RPMI8226 (cell line): Measurements from ENCODE around the gene ADAMTSL3.
"Not testable (repeated sequence)": the region's sequence is repeated elsewhere in the genome, so short reads cannot be mapped to it uniquely, and the experiment has no call there.

Experiments
- DNase-seq: peaks from one replicate; pipeline ENCODE4 v3.0.0-alpha.2; 2015

Gene ADAMTSL3

DNA sequence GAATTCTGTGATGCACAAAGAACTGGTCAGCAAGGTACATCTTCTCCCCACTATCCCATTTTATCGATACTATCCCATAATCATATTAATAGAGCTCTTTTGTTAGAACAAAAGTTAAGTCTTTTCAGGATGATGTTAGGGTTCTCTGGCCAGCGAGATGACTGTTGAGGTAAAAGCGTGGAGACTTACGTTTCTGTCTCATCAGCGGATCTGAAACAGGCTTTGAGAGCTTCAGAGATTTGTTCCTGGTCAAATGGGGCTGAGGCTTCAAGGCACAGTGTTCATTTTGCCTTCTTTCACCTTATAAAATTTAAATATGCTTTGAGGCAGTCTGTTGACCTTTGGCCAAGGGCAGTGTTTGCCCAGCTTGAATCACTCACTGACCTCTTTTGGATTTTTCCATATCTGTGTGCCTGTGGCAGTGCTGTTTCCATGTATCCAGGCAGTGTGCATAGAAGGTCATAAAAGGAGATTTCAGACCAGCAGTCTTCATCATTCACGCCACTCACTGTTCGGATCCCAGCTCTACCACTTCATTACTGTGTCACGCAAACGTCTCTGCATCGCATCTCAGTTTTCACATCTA lies 3.1 kb downstream of the ADAMTSL3 start:
- no peak for DNase-seq

DNA sequence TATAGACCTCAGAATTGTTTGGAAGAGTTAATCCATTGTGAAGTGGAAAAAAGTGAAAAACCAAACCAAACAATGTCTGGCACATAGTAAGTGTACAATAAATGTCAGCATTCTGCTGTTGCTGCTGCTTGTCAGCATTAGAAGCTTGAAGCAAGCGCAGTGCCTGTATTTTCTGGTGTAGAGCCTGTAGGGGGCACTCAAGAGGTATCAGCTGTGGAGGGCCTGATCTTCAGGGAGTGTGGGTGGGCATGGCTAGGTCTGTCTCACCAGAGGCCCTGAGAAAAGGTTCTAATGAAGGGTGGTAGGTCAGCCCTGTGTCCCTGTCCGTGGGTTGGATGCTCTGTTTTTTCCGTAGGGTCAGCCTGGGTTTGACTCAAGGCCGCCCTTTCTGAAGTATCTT lies 3.6 kb downstream of the ADAMTSL3 start:
- no peak for DNase-seq

DNA sequence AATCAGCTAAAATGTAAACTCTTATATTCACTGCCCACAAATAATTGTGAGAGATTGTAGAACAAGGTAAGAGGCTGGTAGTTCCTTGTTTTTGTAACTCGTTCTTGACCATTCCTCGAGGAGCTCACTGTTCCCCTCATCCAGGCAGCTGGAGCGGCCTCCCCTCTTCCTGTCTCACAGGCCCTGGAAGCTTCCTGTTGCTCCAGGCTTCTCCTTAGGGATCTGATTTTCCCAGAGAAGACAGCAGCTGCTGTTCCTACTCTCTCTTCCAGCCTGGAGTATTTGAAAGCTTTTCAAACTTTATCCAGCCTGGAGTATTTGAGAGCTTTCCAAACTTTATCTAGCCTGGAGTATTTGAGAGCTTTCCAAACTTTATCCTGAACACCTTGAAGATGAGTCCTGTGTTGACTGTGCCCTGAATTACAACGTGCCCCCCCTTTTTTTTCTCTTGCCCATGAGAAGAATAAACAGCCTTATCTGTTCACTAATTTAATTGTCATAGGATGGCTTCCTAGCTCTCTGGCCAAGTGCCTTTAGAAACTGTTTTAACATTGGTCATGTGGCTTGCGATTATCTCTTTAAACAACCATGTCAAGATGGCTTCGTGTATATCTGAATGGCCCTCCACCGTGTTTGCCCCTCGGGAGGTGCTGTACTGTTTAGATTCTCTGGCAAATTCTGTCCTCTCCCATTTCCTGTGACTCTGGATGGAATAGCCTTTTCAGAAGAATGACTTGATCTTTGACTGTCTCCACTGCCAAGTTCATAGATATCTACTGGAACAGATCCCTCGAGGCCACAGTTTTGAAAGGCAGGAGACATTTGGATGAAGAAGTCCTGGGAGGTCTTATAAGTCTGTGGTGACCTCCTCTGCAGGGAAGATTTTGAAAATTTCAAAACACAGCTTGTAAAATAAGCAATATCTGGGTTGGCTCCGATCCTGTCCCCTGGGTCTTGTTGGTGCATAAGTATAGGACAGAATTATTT lies 4.8 kb downstream of the ADAMTSL3 start:
- DNase-seq = no peak

DNA sequence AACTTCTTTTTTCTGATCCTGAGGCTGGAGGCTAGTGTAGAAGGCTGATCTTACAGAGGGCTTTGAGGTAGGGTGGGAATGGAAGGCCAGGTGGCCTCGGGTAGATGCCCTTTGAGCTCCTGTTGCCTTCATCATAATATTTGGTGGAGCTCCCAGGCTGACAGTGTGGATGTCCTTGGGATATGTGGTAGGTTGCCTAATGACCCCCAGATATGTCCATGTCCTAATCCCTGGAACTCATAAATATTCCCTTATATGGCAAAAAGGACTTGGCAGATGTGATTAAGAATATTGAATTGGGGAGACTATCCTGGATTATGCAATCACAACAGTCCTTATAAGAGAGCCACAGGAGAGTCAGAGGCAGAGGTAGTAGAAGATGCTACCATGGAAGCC lies 5.5 kb downstream of the ADAMTSL3 start:
- no peak for DNase-seq

DNA sequence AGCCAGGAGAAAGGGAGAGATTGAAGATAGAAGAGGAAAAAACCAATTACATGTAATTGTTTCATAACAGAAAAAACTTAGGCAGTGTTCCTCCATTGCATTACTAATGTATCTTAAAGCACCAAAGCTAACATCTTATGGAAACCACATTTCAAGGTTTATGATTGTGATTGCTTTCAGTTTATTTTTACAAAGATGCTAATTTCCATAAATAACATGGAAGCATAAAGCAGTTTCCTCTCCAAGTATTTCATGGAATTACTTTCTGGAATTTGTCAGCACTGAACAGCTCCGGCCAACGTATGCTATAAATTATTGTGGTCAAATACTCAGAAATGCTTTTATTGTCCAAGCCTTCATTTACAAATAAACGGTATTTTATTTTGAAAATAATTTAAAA lies 11.6 kb downstream of the ADAMTSL3 start:
- DNase-seq = no peak

DNA sequence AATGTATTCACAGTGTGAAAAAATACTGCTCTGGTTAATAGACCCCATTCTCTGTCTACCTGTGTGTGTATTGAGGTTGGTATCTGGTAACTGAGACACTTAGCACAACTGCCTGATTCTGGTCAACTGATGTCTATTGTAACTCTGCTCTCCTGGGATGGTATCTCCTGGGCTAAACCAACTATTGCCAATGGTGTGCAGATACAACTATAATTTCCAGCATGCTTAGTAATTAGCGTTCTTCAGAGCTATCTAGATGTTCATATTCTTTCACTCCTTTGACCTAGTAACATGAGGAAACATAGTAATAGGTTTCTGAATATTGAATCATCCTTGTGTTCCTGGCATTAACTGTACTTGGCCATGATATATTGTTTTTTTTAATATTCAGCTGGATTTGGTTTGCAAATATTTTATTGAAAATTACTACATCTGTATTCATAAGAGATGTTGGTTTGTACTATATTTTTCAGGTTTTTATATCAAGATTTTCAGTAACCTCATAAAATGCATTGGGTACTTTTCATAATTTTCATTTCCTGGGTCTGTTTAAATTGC lies 16.8 kb downstream of the ADAMTSL3 start:
- no peak for DNase-seq

DNA sequence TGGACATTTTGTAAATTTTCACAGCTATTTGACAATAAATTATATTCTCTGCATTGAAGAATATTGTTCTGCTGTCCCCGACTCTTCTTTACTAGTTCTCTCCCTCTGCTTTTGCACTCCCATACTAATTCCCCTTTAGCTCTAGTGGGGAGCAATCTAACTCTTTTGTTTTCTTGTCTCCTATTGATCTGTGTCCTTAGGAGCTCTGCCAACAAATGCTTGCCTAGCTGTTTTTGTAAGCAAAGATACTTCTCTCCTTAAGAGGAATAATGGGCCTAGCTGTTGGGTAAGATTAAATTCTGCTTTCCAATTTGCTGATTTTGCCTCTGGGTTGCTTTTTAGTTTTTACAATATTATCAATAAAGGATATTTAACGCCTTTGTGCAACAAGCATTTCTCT lies 17.7 kb downstream of the ADAMTSL3 start:
- no peak for DNase-seq

DNA sequence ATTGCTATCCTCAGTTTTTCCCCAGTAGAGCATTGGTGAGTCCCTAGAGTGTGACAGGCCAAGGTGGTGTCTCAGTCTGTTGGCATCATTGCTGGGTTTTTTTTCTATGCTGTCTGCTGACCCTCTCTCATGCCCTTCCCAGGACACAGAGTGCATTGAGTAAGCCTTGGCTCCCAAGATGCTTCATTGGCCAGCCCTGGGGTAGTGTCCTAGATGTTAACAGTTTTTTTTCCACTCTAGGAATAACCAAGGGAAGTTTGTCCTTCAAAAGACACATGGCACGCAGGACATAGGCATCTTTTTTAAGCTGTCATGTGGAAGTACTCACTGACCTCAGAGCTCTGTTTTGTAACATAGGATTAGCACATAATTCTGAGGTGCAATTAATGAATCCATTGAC lies 19.5 kb downstream of the ADAMTSL3 start:
- DNase-seq = no peak

DNA sequence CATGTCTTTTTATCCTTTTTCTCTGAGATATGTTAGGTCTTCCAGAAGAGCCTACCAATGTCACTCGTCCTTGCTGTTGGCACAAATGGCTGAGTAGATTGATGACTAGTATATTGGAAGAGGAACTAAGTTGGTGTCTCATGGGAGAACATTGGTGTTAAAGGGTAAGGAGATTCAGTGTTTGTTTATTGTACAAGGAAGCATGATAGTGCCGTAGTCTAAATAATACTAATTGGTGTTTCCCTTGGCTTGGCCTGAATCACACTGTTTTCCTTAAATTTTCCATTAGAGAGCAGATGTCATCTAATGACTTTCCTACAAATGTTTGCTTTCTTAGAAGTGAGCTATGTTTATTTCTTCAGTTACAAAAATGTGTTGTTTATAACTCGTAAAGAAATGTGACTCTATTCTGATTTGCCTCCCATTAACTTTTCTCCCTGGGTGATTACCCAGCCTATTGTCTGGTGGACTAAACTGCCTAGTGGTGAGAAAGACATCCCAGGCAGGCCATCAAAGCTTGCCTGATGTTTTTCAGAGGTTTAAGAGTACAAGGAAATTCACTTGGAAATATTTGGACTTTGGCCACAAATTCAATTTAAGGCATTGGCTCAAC lies 28.7 kb downstream of the ADAMTSL3 start:
- DNase-seq = no peak

DNA sequence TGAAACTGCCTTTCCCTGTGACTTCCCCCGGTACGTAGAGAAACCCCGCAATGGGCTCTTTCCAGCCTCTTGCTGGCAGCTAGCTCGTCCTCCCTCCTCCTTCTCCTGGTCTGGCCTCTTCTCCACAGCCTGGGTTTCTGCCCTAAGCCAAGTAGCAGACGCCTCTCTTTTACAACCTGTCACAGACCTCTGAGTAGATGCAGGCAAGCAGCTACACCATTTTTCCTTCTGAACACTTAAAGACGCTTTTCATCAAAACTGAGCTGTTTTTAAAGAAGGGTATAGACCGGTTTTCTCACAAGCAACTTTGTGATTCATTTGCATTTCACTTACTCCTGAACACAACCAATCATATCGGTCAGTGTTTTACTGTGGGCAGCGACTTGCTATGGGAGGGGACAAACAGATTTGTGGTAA lies 32.0 kb downstream of the ADAMTSL3 start:
- no peak for DNase-seq

DNA sequence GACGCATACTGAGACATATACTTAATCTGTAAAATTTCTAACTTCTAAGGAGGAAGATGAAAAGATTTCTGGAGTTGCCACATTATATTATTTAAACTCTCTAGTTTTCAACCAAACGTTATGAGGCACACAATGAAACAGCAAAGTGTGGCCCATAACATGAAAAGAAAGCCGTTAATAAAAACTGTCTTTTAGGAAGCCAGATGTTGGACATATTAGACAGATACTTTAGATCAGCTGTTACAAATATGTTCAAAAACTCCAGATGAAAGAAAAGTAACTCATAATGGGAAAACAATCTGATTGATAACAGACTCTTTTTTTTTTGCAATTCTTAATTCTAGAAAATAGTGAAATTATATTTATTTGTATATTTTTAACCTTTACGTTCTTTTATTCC lies 34.3 kb downstream of the ADAMTSL3 start:
- no peak for DNase-seq

DNA sequence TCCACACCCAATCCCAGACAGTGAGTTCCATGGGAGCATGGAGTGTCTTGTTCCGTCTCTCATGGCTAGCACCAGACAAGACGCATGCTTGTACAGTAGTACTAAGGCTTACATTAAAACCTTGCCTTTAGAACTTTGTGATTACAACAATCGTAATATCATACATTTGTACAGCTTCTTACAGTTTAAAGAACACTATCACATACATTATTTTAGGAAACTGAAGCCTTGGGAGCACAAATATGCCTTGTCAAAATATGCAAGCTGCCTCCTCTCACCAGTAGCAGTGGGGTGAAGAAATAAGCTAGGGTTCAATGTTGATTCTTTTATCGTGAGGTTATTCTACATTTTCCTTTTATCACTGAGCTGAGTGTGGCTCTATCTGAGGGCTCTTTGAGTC lies 36.8 kb downstream of the ADAMTSL3 start:
- DNase-seq = no peak

DNA sequence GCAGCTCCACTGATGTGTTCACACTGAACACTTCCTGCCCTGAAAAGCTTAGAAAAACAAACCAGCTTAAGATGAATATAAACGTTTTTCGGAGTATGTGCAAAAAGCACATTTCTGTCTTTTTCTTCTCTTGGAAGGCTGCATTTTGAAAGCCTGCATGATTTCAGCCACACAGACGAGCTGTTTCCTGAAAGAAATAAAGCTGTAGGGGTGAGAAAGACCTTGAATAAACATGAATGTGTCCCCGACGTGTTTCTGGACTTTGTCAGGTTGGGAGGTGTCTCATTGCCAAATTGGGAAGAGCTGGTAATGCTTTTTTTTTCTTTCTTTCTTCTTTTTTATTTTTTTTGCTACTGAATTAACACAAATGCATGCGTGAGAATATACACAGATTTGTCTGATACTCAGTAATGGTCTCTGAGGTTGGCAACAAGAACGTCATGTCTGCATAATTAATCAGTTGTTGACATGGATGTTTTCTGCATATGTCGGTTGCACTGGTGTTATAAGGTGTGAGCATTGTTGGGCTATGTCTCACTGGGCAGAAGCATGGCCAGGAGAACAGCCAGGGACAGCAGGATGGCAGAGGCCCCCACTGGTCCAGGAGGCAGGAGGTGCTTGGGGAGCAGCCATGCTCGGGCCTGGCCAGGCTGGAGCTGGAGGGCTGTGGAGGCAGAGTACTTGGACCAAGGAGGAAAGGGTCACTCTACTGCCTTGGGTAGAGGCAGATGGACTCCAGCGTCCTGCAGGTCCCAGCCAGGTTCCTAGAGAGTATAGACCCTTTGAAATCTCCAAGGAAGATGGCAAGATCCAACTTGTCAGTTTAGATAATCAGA lies 39.0 kb downstream of the ADAMTSL3 start:
- no peak for DNase-seq

DNA sequence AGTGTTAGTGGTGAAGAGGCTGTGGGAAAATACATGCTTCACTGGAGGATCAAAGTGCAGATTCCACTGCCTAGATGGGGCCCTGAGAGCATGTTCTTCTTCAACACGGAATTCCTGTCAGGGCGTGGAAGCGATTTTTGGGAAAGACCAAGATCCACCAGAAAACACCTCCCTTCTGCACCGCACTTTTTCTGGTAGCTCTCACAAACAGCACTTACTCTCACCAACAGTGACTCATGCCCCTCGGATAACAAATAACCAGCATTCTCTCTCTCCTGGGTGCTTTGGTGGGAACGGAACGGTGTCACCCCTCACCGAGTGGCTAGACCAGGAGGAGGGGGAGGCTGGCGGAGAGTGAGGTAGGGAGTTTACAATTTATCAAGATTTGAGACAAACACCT lies 40.1 kb downstream of the ADAMTSL3 start:
- DNase-seq = no peak

DNA sequence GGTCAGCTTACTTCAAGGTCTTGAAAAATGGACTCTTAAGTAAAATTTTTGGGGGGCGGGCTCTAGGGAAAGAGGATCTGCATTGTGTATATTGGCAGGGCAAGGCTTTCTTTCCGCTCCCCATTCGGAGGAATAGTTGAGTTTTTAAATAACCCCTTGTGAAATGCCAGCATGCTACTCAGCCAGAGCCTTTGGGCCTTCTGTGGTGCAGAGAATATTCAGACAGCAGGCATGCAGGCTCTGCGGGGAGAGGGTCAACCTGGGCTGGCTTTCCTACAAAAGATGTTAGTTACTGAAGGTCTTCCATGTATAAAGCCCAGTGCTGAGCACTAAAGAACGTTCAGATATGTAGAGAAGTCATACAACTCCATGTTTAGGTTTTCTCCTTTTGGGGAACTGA lies 40.6 kb downstream of the ADAMTSL3 start:
- no peak for DNase-seq

DNA sequence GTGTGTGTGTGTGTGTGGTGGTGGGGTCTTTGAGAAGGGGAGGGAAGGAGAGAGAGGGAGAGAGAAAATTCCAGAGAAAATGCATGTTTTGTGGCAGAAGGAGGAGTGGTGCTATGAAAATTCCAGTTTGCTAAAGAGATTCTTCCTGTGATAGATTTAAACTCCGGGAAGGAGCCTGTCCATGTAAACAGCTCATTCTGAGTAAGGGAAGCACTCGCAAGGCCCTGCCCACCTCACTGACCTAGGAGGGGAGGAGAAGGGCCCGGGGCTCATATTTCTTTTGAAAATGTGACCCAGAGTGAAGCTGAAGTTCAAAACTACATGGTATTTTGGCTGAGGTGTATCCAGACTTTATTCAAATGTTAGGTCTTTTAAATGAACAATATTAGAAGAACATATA lies 41.3 kb downstream of the ADAMTSL3 start:
- no peak for DNase-seq

DNA sequence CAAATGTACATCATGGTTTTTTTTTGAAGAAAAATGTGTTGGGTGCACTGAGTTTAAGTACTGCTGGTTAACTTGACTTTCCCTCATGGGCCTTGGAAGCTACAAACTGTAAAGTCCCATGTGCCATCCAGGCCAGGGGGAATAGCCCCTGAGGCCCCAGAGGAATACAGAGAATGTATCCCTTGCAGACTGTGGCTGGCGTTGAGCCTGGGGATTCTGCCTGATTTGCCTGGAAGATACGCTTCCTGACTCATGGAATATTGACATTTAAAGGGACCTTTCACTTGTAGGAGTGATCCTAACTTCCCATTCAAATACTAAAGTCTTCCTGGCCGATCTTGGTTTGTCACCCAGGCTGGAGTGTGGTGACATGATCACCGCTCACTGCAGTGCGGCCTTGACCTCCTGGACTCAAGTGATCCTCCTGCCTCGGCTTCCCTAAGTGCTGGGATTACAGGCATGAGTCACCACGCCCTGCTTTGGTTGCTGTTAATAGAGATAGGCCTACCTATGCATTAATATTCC lies 42.0 kb downstream of the ADAMTSL3 start:
- DNase-seq = no peak

DNA sequence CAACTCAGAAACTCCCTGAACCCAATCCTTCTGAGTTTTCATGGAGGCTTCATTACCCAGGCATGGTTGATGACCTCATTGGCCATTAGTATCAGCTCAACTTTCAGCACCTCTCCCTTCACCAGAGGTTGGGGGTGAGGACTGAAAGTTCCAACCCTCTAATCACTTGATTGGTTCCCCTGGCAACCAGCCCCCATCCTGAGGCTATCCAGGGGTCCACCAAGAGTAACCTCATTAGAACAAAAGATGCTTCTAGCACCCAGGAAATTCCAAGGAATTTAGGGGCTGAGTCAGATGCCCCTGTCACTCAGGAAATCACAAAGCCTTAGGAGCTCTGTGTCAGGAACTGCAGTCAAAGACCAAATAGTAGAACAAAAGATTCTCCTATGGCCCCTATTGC lies 43.8 kb downstream of the ADAMTSL3 start:
- DNase-seq = no peak

DNA sequence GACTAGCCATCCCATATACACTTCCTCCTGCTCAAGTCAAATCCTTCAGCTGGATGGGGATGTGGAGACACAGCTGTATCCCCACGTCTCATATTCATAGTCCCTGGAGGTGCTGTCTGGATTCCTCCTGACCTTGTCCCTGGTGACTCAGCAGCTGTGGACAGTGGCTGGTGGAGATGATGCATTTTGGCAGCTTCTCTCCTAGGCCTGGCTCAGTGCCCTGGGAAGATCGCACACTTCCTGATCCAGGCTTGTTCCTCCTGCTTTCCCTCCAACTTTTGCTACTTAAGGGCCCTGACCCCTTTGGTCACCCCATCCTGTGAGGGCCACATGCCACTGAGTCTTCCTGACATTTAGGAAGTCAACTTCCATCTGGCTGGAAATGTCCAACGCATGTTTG lies 44.4 kb downstream of the ADAMTSL3 start:
- no peak for DNase-seq

DNA sequence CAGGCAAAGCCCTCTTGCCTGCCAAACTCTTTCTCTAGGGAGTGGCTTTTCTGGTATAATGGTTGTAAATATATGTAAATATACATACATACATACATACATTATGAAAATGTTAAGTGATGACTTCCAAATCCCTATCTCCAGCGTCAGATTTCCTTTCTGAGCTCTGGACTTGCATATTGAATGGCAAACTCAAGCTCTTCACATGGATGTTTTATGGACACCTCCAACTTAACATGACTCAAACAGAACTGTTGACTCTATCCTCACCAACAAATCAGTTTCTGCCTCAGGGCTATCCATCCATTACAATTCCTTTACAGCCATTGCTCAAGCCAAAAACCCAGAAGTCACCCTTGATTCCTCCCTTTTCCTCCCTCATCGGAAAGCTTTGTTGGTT lies 45.1 kb downstream of the ADAMTSL3 start:
- no peak for DNase-seq

DNA sequence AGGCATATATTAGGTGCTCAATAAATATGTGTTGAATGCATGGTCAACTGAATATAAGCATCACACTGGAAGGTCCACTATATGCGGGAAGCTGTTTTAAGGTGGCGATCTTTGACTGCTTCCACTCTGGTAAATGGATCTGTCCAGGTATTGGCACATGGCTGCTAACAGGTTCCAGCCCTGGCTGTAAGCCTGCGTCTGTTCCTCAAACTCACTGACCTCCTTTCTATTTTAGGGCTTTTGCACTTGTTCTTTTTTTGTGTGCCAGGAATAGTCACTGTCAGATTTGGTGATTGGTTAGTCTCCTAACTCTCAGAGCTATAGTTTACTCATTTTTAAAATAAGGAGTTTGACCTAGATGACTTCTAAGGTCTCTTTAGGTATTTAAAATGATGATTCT lies 46.2 kb downstream of the ADAMTSL3 start:
- no peak for DNase-seq

DNA sequence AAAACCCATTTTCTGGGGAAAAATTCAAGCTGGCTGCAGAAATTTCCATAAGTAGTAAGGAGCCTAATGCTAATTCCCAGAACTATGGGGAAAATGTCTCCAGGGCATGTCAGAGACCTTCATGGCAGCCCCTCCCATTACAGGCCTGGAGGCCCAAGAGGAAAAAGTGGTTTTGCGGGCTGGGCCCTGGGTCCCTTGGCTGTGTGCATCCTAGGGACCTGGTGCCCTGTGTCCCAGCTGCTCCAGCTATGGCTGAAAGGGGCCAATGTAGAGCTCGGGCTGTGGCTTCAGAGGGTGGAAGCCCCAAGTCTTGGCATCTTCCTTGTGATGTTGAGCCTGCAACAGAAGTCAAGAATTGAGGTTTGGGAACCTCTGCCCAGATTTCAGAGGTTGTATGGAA lies 48.4 kb downstream of the ADAMTSL3 start:
- not testable (repeated sequence) for DNase-seq

DNA sequence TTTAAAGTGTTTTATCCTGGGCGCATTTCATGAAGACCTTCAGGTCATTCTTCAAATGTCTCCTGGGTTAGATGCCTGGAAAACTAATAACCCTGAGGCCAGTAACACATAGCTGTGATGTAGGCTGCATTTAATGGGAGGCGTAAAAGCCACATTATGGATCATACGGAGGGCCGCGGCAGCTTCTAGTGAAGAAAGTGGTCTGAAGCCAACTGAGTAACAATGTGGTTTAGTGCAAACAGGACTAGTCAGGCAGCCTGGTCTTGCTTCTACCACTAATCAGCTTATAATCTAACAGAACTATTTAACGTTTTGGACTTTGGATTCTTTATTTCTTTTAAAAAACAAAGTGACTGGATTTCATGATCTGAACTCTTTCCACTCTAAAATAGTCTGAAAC lies 54.4 kb downstream of the ADAMTSL3 start:
- DNase-seq = no peak
